C4-2B (cell line): ENCODE data around the gene GIMAP8.

Experiments used
- H3K27ac ChIP-seq: fragments of 450-650 bp; 2 replicates; pipeline ENCODE4 v1.5.1; 2017
- ZFX ChIP-seq: fragments of 450-650 bp; IDR thresholded peaks from 2 replicates; pipeline ENCODE4 v1.6.1; 2017
- TF ChIP-seq, protein P1 (sequence below): fragments of 450-650 bp; conservative IDR thresholded peaks from 2 replicates; pipeline ENCODE4 v1.5.1; 2017; ENCODE audit warnings: mild to moderate bottlenecking

GIMAP8 gene

DNA sequence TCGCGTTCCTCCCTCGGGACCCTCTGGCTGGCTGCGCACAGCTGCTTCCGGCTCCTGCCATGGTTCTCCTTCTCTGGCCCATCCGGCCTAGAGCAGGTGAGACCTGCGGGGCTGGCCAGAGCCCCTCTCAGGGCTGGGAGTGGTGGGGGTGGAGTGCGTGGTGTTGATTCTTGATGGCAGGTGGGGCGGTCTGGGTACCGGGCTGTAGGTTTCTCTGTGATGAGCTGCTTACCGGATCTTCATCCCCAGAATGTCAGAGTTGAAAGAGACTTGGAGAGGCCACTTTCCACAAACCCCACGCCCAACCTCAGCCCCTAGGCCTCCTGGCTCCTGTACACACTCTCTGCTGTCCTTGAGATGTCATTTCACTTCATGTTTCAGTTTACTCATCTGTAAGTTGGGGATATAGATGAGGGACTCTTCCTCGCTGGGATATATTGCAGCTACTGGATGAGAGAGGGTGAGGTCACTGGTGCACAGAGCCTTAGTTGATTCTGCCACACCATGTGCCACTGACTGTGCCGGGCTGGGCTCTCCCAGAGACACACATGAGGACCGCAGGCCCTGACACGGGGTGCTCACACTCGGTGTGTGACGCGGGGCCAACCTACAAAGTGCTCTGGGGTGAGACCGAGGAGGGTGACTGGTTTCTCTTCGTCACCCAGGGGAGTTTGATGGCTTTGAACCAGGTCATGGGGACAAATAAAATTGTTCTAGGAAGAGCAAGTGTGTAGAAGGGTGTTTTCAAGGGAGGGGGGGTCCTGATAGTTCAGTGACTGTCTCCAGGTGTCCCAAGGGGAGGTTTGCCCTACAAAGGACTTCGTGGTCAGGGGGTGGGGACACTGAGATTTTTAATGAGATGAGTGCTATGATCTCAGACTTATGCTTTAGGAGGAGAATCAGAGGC lies 41.8 kb upstream of the GIMAP8 start:
- TF ChIP-seq ZFX = no peak
- TF ChIP-seq, protein P1, sequence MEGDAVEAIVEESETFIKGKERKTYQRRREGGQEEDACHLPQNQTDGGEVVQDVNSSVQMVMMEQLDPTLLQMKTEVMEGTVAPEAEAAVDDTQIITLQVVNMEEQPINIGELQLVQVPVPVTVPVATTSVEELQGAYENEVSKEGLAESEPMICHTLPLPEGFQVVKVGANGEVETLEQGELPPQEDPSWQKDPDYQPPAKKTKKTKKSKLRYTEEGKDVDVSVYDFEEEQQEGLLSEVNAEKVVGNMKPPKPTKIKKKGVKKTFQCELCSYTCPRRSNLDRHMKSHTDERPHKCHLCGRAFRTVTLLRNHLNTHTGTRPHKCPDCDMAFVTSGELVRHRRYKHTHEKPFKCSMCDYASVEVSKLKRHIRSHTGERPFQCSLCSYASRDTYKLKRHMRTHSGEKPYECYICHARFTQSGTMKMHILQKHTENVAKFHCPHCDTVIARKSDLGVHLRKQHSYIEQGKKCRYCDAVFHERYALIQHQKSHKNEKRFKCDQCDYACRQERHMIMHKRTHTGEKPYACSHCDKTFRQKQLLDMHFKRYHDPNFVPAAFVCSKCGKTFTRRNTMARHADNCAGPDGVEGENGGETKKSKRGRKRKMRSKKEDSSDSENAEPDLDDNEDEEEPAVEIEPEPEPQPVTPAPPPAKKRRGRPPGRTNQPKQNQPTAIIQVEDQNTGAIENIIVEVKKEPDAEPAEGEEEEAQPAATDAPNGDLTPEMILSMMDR = no peak
- no peak overlapping the region for H3K27ac ChIP-seq

DNA sequence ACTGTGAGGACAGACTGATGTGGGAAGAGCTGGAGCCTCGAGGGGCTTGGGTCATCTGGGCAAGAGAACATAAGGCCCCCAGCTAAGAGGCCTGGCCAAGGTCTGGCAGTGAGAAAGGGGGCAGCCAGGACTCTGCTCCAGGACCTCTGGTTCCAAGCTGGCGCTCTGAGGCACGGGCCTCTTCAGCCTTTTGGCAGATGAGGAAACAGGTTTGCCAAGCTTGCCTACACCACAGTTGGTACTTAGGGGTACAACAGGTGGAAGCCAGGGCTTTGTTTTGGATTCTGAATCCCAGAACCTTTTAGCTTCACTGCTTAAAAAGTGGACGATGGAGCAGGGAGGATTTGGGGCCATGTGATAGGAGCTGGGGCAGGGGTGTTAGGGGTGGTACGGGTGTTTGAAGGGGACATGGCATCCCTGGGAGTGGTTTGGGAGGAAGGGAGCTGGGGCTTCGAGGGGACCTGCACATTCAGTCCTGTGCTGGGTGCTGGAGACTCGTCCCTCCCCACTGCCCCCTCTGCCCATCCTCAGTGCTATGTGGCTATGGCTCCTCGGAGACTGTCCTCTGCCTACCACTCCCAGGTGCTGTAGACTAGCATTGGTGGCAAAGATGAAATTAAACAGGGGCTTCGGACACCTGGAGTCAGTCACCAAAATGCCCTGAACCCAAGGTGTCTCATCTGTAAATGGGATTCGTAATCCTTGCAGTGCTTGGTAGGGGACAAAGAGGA lies 41.0 kb upstream of the GIMAP8 start:
- no peak overlapping the region for H3K27ac ChIP-seq
- TF ChIP-seq ZFX = no peak
- TF ChIP-seq, protein P1 = no peak

DNA sequence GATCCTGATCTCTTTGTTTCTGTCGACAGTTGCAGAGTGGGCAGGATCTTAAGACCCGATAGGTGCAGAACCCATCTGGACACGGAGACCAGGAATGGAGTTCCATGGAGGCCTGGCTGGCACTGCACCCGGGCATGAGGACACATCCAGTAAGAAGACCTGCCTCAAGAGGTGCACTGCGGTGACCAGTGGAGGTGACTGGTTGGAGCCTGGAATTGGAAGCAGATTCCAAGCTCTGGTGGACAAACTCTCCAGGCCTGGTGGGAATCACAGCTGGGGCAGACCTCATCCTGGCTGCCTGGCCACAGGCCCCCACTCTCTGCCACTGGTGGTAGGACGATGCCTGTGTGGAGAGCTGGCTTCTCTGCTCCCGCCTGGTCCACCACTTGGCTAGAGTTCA lies 40.3 kb upstream of the GIMAP8 start:
- TF ChIP-seq, protein P1 = no peak
- no peak overlapping the region for H3K27ac ChIP-seq

DNA sequence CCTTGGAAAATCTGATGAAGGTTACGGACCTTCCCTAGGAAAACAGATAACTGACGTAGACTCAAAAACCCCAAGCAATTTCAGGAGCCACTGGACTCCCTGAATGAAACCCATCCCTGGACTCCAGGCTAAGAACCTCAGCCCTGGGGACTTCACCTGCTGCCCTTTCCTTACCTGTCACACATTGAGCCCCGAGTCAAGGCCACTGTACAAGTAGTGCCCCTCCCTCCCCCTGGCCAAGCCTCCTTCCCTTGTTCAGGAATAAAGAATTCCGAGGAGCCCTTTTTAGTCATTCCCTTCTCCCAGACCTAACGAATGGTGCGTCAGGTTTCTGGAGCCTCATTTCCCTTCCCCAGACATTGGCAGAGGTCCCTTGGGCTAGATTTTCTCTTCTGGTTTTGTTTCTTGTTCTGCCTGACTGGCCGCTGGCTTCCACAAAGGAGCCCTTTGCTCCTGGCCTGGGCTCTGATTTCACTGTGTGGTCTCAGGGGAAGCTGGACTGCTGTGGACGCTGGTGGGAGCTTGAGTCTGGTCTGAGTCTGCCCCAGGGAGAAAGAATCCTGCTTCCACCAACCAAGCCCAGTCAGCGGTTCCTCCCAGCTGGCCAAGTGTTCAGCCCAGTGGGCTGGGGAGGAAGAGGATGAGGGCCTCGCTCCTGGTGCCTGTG lies 39.6 kb upstream of the GIMAP8 start:
- H3K27ac ChIP-seq = no peak overlapping the region
- TF ChIP-seq, protein P1 = no peak
- TF ChIP-seq ZFX = no peak

DNA sequence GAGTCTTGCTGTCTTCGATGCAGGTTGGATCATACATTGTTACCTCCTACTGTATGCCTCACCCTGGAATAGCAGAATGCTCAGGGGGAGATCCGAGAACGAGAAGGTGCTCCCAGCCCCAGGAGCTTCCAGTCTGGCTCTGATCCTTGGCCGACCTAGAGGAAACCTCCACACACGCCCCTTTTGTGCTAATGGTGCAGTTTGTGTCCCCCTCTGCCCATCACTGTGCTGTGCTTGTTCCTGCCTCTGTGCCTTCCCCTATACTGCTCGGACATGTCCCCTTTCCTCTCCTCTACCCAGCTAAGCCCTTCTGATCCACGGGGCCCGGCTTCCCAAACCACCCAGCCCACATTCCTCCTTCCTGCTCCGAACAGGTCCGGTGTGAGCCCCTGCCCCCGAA lies 38.8 kb upstream of the GIMAP8 start:
- H3K27ac ChIP-seq = no peak overlapping the region
- TF ChIP-seq, protein P1 = no peak
- no peak for TF ChIP-seq ZFX

DNA sequence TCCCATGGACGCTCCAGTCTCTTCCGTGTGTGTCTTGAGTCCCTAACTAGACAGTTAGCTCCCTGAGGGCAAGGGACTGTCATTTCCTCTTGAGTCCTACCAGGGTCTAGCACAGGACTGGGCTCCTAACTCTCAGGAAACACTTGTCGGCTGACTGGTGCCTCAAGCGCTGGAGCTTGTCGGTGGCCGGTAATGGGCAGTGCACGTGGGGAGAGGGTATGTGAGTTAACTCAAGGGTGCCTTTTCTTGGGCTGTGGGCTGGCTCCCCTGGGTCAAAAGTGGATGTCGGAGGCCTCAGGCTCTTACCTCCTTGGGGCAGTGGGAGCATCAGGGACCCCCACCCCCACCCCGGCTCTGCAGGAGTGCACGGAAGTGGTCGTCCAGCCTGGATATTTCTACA lies 38.4 kb upstream of the GIMAP8 start:
- H3K27ac ChIP-seq = no peak overlapping the region
- TF ChIP-seq, protein P1 = no peak
- TF ChIP-seq ZFX = no peak
